ENCODE measurements around the gene SH3BP1. TPM values are rescaled to one million over a fixed set of nuclear protein-coding genes. Genes with fewer than 3 reads are reported as not detected.

The SH3BP1 gene
- total and polyA plus RNA-seq, 12 donors: 0.50 to 9.3 (median 2.0) TPM

DNA sequence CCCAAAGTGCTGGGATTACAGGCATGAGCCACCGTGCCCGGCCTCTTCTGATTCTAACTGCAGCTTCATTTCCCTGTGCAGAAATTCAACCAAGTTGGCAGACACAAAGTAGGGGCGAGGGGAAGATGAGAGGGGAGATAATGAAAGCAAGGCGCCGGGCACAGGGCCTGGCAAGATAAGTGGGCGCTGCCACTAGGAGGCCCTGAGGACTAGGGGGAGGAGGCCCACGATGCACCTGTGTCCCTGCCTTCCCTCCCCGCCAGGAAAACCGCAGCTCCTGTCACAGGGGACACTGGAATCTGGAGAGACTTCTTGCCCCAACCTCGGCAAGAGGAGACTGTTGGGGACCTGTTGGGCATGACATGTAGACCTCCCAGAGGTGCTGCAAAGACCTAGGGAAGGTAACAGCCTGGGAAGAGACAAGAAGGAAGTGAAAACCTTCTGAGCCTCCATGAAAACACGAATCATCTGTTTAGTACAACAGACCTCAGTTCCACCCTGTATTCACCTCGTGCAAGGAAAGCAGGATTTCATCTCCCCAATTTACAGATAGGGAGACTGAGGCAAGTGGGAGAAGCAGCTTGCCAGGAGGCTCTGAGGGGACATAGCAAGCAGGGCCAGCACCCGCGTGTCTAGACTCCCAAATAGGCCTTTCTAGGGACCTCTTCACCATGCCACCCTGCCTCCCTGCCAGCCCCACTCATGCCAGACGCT is 32.9 kb downstream of the SH3BP1 start:
- peak overlapping the region in 4 of 10 donors; percentile 13 to 99 (median 60) for H3K27ac ChIP-seq
- no peak overlapping the region for H3K4me3 ChIP-seq
- peaks cover 0 to 3% (median 0%) of the 10 kb centered on the region in 9 donors for H3K36me3 ChIP-seq
- ATAC-seq: no peak
- no peak for DNase-seq
- TF ChIP-seq, protein P1, sequence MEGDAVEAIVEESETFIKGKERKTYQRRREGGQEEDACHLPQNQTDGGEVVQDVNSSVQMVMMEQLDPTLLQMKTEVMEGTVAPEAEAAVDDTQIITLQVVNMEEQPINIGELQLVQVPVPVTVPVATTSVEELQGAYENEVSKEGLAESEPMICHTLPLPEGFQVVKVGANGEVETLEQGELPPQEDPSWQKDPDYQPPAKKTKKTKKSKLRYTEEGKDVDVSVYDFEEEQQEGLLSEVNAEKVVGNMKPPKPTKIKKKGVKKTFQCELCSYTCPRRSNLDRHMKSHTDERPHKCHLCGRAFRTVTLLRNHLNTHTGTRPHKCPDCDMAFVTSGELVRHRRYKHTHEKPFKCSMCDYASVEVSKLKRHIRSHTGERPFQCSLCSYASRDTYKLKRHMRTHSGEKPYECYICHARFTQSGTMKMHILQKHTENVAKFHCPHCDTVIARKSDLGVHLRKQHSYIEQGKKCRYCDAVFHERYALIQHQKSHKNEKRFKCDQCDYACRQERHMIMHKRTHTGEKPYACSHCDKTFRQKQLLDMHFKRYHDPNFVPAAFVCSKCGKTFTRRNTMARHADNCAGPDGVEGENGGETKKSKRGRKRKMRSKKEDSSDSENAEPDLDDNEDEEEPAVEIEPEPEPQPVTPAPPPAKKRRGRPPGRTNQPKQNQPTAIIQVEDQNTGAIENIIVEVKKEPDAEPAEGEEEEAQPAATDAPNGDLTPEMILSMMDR (IDR thresholded peaks at IDR 0.05): no peak
- no peaks in the 10 kb centered on the region for H3K9me3 ChIP-seq
- H3K4me1 ChIP-seq: peaks cover 7 to 37% (median 32%) of the 10 kb centered on the region in 9 donors
- no peaks in the 10 kb centered on the region for H3K27me3 ChIP-seq
- intact Hi-C loops (cut with DNase I): no loop called here
- 83 to 86% methylated on average over 15 of the region's 15 CpGs for WGBS, 2 donors

GRCh38 chr22:37672920-37673455 is 33.5 kb downstream of the SH3BP1 start:
- H3K27me3 ChIP-seq: no peaks in the 10 kb centered on the region
- TF ChIP-seq, protein P1 (IDR thresholded peaks at IDR 0.05): no peak
- intact Hi-C loops (cut with DNase I): no loop called here
- no peak for DNase-seq
- ATAC-seq: no peak
- no peak overlapping the region for H3K4me3 ChIP-seq
- WGBS, 2 donors: 85 to 90% methylated on average over 11 of the region's 11 CpGs
- H3K4me1 ChIP-seq: peaks cover 10 to 43% (median 38%) of the 10 kb centered on the region in 9 donors
- H3K36me3 ChIP-seq: peaks cover 0 to 7% (median 0%) of the 10 kb centered on the region in 9 donors
- peak overlapping the region in 7 of 10 donors; percentile 13 to 99 (median 95) for H3K27ac ChIP-seq
- no peaks in the 10 kb centered on the region for H3K9me3 ChIP-seq

DNA sequence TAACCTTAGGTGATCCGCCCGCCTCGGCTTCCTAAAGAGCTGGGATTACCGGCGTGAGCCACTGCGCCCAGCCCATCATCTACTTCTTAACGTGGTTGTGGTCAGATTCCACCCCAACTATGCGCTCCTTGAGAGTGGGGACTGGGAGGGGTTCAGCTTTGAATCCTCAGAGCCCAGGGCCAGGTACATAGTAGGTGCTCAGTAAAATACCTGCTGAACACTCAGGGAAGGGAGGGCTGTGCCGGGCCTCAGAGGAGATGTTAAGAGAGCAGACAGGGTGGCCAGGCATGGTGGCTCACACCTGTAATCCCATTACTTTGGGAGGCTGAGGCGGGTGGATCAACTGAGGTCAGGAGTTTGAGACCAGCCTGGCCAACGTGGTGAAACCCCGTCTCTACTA is 34.8 kb downstream of the SH3BP1 start:
- peaks cover 10 to 51% (median 44%) of the 10 kb centered on the region in 9 donors for H3K4me1 ChIP-seq
- intact Hi-C loops (cut with DNase I): loop anchor here in 2 of 10 donors (2.0 kb wide), 2 partner anchors 15 to 79 kb away; partner anchors contain the start of gene PDXP (in 2 of the 2)
- peak overlapping the region in 5 of 10 donors; percentile 21 to 79 (median 73) for H3K4me3 ChIP-seq
- no peak for ATAC-seq
- H3K36me3 ChIP-seq: peaks cover 0 to 20% (median 0%) of the 10 kb centered on the region in 9 donors
- no peaks in the 10 kb centered on the region for H3K27me3 ChIP-seq
- no peaks in the 10 kb centered on the region for H3K9me3 ChIP-seq
- 87 to 94% methylated on average over 12 of the region's 12 CpGs for WGBS, 2 donors
- no peak for DNase-seq
- TF ChIP-seq, protein P1 (IDR thresholded peaks at IDR 0.05): no peak
- H3K27ac ChIP-seq: peak overlapping the region; percentile 88 to 99 (median 95)

- DNase-seq (peak; percentile 96 to 99), ATAC-seq (peak; percentile 86 to 94 (median 90))
- Histone ChIP-seq H3K27me3 (no peaks in the 10 kb centered on the region), H3K36me3 (peaks cover 0 to 30% (median 3%) of the 10 kb centered on the region in 9 donors), H3K9me3 (no peaks in the 10 kb centered on the region), H3K27ac (peak within 1 kb of the TSS; percentile 88 to 99 (median 95)), H3K4me3 (peak within 1 kb of the TSS; percentile 23 to 79 (median 72)), H3K4me1 (peaks cover 10 to 53% (median 44%) of the 10 kb centered on the region in 9 donors)
- intact Hi-C loops (cut with DNase I): loop anchor here in 3 of 10 donors (1.0 to 5.0 kb wide), 4 partner anchors 16 to 78 kb away; partner anchors contain the start of gene PDXP (in 3 of the 3)
- TF ChIP-seq, protein P1 (IDR thresholded peaks at IDR 0.05): peak in 3 of 9 donors; percentile 51 to 57 (median 53)
- 3% methylated on average over 34 of the region's 34 CpGs for WGBS, 2 donors
Measured at GRCh38 chr22:37674951-37675929, 35.8 kb downstream of the SH3BP1 start, which contains the start of gene LGALS1. LGALS1 (plus strand) TSS chr22:37675636; CDS start chr22:37675703, 67 bp downstream.

All from heart right ventricle (tissue), 16 donors.